ENCODE data around the gene ACOT13.
"Not testable (repeated sequence)": the region's sequence is repeated elsewhere in the genome, so short reads cannot be mapped to it uniquely, and the experiment has no call there.

The ACOT13 gene

GRCh38 chr6:24666641-24667377, at the start of gene ACOT13, which contains the start of gene TDP2:
Gene ACOT13, plus strand, starts transcription at chr6:24667077. Its CDS starts 187 bp downstream, at chr6:24667264.
Gene TDP2, minus strand, starts transcription at chr6:24666899. Its CDS starts 37 bp downstream, at chr6:24666862.
- DNase-seq = peak; percentile 97

- no peak for DNase-seq
These were observed 47.2 kb upstream of the ACOT13 start for GRCh38 chr6:24619661-24620060.

GRCh38 chr6:24620637-24621036, 46.2 kb upstream of the ACOT13 start:
- DNase-seq = no peak

- DNase-seq = no peak
These were observed 45.1 kb upstream of the ACOT13 start for GRCh38 chr6:24621626-24622289.

- no peak for DNase-seq
These were observed 35.9 kb upstream of the ACOT13 start for GRCh38 chr6:24630856-24631505.

- DNase-seq = no peak
These were observed 35.2 kb upstream of the ACOT13 start for GRCh38 chr6:24631671-24632070.

- no peak for DNase-seq
These were observed 34.3 kb upstream of the ACOT13 start for GRCh38 chr6:24632573-24632972.

GRCh38 chr6:24636681-24637080, 30.2 kb upstream of the ACOT13 start:
- DNase-seq = no peak

- DNase-seq = no peak
These were observed 26.7 kb upstream of the ACOT13 start for GRCh38 chr6:24640166-24640565.

GRCh38 chr6:24640631-24641030, 26.2 kb upstream of the ACOT13 start:
- DNase-seq = not testable (repeated sequence)

- no peak for DNase-seq
These were observed 24.8 kb upstream of the ACOT13 start for GRCh38 chr6:24642061-24642460.

- DNase-seq = no peak
These were observed 23.0 kb upstream of the ACOT13 start for GRCh38 chr6:24643920-24644319.

- no peak for DNase-seq
These were observed 22.5 kb upstream of the ACOT13 start for GRCh38 chr6:24644377-24644776.

GRCh38 chr6:24646771-24647170, 20.1 kb upstream of the ACOT13 start:
- no peak for DNase-seq

- no peak for DNase-seq
These were observed 18.6 kb upstream of the ACOT13 start for GRCh38 chr6:24648276-24648675.

- no peak for DNase-seq
These were observed 17.2 kb upstream of the ACOT13 start for GRCh38 chr6:24649691-24650090.

- no peak for DNase-seq
These were observed 16.5 kb upstream of the ACOT13 start for GRCh38 chr6:24650365-24650764.

- DNase-seq = no peak
These were observed 11.7 kb upstream of the ACOT13 start for GRCh38 chr6:24655215-24655614.

- DNase-seq = no peak
These were observed 8.0 kb upstream of the ACOT13 start for GRCh38 chr6:24658573-24659560.

GRCh38 chr6:24659561-24659960, 7.3 kb upstream of the ACOT13 start:
- DNase-seq = no peak

GRCh38 chr6:24660105-24660504, 6.8 kb upstream of the ACOT13 start:
- no peak for DNase-seq

GRCh38 chr6:24661759-24662158, 5.1 kb upstream of the ACOT13 start:
- DNase-seq = not testable (repeated sequence)

- no peak for DNase-seq
These were observed 4.6 kb upstream of the ACOT13 start for GRCh38 chr6:24662236-24662635.
